ENCODE results near the gene EXOSC5. TPM values are rescaled to one million over a fixed set of nuclear protein-coding genes. Genes with fewer than 3 reads are reported as not detected.

Gene EXOSC5
- total and polyA plus RNA-seq, 9 of the 15 experiments (the other 6 are each of a cell fraction or from before 2014, with no cell fraction given) = 10.9 to 75.5 (median 37.8) TPM

DNA sequence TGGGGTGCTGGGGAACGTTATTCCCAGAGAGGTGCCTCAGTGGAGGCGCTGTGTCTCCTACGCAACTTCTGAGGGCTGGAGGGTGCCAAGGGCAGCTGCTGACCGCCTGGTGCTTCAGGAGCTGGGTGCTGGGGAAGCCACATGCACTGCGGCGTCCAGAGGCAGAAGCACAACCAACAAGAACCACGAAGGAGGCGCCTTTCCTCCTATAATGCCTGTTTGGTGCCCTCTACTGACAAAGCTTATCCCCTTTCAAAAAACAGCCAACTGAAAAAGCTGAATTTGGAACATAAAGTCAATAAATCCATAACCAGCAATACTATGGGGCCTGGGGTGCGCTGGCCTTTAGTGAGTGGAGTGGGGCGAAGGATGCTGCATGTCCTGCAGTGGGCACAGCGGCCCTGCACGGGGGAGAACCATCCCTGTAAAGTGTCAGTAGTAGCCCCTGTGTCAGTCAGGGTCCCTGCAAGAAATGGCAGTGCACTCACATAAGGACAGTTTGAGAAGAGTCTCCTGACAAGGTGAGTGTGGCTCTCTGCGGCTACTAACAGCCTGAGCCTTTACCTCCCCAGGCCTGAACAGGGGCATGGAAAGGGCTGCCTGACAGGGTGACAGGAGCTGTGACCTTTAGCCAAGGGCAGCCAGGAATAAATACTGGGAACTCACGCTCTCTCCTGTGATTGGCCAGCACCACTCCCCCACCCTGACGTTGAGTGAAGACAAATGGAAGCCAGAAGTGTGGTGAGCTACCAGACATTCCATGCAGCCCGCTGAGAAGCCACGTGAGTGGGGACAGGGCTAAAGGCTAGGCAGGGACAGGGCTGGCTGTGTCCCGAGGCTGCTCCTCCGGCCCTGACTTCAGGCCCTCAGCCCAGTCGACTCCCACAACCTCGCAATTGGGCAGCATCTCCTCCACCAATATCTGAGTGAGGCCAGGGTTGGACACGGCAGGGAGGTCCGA lies 34.5 kb upstream of the EXOSC5 start (continued):
- TF ChIP-seq, protein P1, sequence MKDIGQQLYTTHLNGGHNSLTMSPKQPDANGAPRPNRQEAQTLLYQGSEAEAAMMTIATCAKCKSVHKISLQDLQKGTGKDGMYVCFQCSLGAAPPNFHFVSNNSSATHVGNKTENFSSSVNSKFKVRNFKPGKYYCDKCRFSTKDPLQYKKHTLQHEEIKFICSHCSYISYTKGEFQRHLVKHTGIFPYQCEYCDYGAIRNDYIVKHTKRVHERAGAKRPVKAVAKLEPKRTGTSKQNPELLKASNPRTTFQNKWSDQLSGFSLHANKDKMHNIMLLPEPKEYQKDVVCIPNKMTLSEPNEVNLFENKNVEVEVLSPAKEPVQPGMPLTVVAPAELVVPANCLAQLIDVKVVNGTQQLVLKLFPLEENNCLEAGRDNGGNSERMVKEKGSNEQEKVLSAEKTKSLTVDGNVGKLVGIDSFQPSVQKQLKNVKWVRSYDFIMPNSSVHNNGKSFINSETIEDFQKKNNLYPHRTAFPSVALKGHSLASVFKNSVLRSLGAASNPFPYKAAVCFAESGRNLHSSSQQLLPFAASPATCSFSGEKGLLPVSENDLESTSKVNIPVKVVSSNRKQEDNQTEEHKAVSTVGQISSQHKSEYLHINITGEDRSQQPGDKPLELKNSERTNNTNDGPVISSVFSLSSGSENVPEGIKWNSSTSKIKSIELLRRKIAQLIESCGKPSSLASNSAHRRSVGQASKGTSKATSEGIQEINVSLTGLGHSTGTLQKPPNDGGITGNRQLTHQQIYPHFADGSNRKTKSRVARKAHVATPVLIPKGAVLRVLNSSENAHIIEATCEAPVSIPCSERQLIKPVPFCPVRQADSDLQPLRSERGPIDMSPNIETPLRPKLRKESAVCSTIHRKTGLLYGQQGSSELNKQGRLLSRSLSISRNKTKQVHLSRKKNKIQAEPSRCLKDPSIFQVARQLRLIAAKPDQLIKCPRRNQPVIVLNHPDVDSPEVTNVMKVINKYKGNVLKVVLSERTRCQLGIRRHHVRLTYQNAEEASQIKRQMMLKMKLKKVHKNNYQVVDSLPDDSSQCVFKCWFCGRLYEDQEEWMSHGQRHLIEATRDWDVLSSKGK (CRISPR knock-in tag; IDR thresholded peaks at IDR 0.05) = no peak
- TF ChIP-seq FOXA1 (IDR thresholded peaks at IDR 0.05; ENCODE audit: borderline replicate concordance) (no peak), ZNF780A (CRISPR knock-in tag; IDR thresholded peaks at IDR 0.05) (no peak), ZNF133 (CRISPR knock-in tag; IDR thresholded peaks at IDR 0.05) (no peak), RFX7 (CRISPR knock-in tag; IDR thresholded peaks at IDR 0.05) (no peak), CHCHD3 (CRISPR knock-in tag; IDR thresholded peaks at IDR 0.05) (no peak), CTBP1 (IDR thresholded peaks at IDR 0.05; ENCODE audit: borderline replicate concordance) (no peak), ZBED1 (IDR thresholded peaks at IDR 0.05) (no peak), XRCC5 (IDR thresholded peaks at IDR 0.05; ENCODE audit: low read depth, low read length) (no peak), JUN (IDR thresholded peaks at IDR 0.05; ENCODE audit: borderline replicate concordance, low read depth, low read length) (no peak), JUN (CRISPR knock-in tag; IDR thresholded peaks at IDR 0.05; ENCODE audit: borderline replicate concordance) (no peak), SRSF7 (optimal IDR thresholded peaks at IDR 0.05; ENCODE audit: low read depth, low read length) (no peak)
- TF ChIP-seq, protein P2, sequence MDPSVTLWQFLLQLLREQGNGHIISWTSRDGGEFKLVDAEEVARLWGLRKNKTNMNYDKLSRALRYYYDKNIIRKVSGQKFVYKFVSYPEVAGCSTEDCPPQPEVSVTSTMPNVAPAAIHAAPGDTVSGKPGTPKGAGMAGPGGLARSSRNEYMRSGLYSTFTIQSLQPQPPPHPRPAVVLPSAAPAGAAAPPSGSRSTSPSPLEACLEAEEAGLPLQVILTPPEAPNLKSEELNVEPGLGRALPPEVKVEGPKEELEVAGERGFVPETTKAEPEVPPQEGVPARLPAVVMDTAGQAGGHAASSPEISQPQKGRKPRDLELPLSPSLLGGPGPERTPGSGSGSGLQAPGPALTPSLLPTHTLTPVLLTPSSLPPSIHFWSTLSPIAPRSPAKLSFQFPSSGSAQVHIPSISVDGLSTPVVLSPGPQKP (CRISPR knock-in tag; IDR thresholded peaks at IDR 0.05) = no peak
- TF ChIP-seq, protein P3, sequence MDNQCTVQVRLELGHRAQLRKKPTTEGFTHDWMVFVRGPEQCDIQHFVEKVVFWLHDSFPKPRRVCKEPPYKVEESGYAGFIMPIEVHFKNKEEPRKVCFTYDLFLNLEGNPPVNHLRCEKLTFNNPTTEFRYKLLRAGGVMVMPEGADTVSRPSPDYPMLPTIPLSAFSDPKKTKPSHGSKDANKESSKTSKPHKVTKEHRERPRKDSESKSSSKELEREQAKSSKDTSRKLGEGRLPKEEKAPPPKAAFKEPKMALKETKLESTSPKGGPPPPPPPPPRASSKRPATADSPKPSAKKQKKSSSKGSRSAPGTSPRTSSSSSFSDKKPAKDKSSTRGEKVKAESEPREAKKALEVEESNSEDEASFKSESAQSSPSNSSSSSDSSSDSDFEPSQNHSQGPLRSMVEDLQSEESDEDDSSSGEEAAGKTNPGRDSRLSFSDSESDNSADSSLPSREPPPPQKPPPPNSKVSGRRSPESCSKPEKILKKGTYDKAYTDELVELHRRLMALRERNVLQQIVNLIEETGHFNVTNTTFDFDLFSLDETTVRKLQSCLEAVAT (IDR thresholded peaks at IDR 0.05) = no peak
- TF ChIP-seq, protein P4, sequence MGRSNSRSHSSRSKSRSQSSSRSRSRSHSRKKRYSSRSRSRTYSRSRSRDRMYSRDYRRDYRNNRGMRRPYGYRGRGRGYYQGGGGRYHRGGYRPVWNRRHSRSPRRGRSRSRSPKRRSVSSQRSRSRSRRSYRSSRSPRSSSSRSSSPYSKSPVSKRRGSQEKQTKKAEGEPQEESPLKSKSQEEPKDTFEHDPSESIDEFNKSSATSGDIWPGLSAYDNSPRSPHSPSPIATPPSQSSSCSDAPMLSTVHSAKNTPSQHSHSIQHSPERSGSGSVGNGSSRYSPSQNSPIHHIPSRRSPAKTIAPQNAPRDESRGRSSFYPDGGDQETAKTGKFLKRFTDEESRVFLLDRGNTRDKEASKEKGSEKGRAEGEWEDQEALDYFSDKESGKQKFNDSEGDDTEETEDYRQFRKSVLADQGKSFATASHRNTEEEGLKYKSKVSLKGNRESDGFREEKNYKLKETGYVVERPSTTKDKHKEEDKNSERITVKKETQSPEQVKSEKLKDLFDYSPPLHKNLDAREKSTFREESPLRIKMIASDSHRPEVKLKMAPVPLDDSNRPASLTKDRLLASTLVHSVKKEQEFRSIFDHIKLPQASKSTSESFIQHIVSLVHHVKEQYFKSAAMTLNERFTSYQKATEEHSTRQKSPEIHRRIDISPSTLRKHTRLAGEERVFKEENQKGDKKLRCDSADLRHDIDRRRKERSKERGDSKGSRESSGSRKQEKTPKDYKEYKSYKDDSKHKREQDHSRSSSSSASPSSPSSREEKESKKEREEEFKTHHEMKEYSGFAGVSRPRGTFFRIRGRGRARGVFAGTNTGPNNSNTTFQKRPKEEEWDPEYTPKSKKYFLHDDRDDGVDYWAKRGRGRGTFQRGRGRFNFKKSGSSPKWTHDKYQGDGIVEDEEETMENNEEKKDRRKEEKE (IDR thresholded peaks at IDR 0.05; ENCODE audit: borderline replicate concordance in 1 of 2, control insufficient read depth in 1 of 2, low read depth in 2 of 2, low read length in 1 of 2) = no peak
- TF ChIP-seq, protein P5, sequence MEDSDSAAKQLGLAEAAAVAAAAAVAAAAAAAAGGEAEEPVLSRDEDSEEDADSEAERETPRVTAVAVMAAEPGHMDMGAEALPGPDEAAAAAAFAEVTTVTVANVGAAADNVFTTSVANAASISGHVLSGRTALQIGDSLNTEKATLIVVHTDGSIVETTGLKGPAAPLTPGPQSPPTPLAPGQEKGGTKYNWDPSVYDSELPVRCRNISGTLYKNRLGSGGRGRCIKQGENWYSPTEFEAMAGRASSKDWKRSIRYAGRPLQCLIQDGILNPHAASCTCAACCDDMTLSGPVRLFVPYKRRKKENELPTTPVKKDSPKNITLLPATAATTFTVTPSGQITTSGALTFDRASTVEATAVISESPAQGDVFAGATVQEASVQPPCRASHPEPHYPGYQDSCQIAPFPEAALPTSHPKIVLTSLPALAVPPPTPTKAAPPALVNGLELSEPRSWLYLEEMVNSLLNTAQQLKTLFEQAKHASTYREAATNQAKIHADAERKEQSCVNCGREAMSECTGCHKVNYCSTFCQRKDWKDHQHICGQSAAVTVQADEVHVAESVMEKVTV (CRISPR knock-in tag; IDR thresholded peaks at IDR 0.05) = 0 out of 2 replicates have a peak, but pooled peaks have one; percentile 20
